GM10266 (cell line): ENCODE measurements around the gene FMOD.
A peak's percentile ranks its signal among the peaks of the same experiment; 100 is the strongest.

ENCODE experiments used
- DNase-seq: peaks from one replicate; pipeline ENCODE4 v3.0.0; 2012; ENCODE audit errors: extremely low spot score
- TF ChIP-seq, protein P1 (sequence below): IDR thresholded peaks from 2 replicates; pipeline ENCODE4 v1.5.1; 2012; ENCODE audit warnings: mild to moderate bottlenecking, low read depth; ENCODE audit not compliant: control insufficient read depth, insufficient read depth; ENCODE audit errors: missing control alignments

Gene FMOD

DNA sequence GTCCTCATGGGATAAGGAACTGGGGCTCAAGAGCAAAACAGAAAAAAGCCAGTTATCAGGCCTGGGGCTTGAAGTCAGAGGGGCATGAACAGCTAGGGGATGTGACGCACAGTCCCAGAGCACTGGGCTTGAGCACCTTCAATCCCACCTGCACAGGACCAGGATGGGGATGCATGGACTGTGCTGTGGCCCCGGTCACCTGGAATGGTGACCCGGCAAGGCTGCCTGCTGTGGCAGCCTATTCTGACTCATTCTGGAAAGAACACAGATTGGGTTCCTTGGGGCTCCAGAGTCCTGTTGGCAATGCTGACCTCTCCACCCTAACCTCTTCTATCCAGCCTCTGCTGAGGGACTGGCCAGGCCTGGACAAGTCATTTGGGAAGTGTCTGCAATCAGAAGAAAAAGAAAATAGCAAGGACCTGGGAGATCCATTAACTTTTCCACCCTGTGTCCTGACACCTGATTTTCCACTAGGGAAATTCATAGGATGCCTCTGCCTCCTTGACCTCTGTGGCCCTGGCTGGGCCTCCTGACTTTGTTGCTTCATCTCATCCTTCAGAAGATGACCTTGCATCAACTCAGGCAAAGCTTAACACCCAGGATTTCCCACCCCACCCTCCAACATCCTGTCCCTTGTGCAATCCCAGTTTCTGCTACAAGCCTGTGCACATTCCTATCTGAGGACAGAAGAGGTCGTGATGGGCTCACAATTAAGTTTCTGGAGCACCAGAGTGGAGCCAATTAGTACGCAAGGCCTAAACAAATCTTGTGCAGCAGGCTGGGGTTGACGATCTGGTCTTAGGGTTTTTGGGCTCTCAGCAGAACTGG, 17.9 kb upstream of the FMOD start:
- TF ChIP-seq, protein P1, sequence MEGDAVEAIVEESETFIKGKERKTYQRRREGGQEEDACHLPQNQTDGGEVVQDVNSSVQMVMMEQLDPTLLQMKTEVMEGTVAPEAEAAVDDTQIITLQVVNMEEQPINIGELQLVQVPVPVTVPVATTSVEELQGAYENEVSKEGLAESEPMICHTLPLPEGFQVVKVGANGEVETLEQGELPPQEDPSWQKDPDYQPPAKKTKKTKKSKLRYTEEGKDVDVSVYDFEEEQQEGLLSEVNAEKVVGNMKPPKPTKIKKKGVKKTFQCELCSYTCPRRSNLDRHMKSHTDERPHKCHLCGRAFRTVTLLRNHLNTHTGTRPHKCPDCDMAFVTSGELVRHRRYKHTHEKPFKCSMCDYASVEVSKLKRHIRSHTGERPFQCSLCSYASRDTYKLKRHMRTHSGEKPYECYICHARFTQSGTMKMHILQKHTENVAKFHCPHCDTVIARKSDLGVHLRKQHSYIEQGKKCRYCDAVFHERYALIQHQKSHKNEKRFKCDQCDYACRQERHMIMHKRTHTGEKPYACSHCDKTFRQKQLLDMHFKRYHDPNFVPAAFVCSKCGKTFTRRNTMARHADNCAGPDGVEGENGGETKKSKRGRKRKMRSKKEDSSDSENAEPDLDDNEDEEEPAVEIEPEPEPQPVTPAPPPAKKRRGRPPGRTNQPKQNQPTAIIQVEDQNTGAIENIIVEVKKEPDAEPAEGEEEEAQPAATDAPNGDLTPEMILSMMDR: peak; percentile 7
- DNase-seq: no peak

DNA sequence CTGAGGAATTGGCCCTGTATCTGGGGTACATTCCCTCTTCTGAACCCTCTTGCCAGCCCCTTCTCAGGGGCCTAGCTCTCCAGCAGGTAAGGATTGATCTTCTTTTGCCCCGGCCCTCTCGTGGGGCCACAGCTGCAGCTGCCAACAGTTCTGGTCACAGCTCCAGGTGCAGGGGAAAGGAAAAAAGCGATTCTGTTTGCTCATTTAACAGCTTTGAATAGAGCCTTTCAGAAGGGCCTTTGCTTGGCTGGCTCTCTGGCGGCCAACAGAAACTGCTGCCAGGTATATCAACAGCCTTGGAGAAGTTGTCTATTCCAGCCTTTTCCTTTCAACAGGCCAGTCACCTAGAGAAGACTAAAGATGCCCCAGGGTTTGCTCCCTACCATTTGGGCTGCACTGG, 16.1 kb upstream of the FMOD start:
- TF ChIP-seq, protein P1: no peak
- DNase-seq: no peak

DNA sequence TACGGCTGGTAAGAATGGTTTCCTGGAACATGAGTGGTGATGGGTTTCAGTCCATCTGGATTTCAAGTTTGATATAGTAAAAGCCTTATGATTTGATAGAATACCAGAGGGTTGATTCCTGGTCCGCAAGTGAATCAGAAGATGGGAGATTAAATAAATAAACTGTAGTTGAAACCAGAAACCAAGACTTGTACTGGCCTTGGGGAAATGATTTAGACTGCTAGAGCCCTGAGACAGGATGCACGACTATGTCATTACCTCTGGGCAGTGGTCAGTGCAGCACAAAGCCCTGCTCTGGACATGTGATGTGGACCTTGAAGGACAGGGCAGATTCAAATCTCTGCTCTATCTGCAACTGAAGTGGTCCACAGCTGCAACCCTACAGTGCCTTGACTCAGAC, 15.6 kb upstream of the FMOD start:
- DNase-seq: no peak
- TF ChIP-seq, protein P1: no peak

DNA sequence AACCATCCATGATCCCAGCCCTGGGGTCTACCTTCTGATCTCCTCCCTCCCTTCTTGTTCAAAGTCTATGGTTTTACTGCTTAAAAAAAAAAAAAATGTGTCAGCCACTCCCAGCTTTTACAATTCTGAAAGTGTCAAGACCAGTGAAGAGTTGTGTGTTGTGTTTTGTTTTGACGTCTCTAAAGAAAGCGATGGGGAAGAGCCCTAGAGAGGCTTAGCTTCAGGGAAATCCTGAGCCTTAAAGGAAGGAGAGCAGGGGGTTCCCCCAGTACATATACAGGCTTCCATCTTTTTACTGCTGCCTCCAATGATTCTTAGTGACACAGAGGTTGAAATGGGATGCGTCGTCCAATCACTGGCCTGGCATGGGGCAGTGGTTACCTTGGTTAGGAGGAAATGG, 13.9 kb upstream of the FMOD start:
- TF ChIP-seq, protein P1: no peak
- DNase-seq: no peak

DNA sequence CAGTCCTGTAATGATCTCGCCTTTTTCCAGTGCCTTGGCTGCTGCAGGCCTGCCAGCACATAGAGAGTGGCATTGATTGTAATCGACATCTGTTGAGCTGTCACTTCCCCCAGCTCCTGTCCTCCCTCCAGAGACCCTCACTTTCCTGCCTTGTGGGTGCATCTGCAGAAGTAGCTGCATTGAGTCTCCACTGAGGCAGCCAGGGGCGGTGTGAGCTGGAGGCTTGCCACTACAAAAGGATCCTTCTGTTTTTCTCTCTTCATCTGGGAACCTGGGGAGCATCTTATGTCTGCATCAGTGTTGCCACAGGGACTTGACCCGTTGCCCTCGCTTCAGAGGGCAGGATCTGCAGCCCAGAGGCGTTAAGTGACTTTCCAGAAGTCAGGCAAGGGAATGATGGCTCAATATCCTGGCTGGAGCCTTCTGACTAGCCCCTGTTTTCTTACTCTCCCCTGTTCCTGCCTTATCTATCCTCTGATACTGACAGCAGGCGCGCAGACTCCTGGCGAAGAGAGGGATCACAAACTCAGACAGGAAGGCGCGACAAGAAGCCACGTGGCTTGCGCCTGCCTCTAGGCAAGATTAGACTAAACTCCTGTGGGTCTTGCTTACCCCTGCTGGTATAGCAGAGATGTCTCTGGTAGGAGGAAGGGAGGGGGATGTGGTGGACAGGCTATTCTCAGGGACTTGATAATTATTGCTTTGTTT, 13.3 kb upstream of the FMOD start:
- TF ChIP-seq, protein P1: no peak
- no peak for DNase-seq

DNA sequence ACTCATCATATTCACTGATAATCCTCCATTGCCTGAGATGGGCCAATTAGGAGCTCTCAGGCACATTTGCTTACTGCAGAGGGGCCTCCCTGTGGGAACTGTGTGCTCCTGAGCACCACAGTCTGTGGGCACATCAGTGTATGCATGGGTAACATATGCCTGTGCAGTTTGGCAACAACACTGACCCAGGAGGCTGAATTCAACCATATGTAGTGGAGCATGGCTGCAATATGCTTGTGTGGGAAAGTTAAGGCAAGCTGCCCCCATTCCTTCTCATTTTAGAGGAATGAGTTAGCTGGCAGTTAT, 11.8 kb upstream of the FMOD start:
- DNase-seq: no peak
- TF ChIP-seq, protein P1: no peak

DNA sequence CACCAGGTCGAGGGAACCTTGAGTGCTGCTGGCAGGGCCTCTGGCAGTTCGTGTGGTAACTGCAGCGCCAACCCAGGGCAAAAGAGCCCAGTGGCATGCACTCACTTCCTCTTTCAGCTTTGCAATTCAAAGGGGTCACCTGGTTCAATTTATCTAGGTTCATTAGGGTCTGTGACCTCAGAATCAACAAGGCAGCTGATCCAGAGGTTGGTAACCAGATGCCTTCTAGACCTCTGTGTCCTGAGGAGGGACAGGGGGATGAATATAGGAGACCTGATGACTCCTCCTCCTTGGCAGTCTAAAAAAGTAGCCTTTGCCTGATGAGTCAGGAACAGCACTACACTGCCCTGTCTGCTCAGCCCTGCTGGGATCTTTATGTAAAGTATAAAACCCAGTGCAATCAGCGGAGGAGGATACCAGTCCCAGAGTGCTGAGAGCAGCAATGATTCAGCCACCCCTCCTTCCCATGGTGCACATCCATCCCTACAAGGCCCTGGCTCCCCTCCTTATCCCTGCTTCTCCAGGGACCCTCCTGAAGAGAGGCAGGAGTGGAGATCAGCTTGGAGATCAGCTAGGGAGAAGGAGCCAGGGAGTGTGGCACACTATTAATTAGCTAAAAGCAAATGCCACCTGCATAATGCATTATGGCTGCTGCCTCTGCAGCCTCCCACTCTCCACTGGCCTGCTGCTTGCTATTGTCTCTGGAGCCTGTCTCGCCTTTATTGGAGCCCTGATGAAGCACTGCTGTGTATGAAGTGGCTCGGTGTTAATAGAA, 11.2 kb upstream of the FMOD start:
- TF ChIP-seq, protein P1: no peak
- no peak for DNase-seq
